Activated CD8-positive, alpha-beta memory T cell treated with anti-CD3 and anti-CD28 coated beads for 1 hour (primary cell): ENCODE results near the gene BANP.
"Not testable (repeated sequence)": the region's sequence is repeated elsewhere in the genome, so short reads cannot be mapped to it uniquely, and the experiment has no call there.

Experiments used
- DNase-seq, 2 donors: peaks; one replicate each; pipeline ENCODE4 v3.0.0-alpha.2; 2020; ENCODE audit warnings: low read depth in 1 of 2; ENCODE audit errors: extremely low read depth in 1 of 2

The BANP gene

DNA sequence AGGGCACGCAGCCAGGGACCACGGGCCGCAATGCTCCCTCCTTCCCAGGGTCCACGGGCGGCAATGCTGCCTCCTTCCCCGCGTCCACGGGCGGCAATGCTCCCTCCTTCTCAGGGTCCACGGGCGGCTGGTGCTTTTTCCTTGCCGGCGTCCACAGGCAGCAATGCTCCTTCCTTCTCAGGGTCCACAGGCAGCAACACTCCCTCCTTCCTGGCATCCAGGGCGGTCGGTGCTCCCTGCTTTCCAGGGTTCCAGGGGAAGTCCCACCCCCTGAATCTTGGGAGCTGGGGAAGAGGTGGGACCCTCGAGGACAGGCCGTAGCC lies 143.0 kb downstream of the BANP start:
- DNase-seq = not testable (repeated sequence)

DNA sequence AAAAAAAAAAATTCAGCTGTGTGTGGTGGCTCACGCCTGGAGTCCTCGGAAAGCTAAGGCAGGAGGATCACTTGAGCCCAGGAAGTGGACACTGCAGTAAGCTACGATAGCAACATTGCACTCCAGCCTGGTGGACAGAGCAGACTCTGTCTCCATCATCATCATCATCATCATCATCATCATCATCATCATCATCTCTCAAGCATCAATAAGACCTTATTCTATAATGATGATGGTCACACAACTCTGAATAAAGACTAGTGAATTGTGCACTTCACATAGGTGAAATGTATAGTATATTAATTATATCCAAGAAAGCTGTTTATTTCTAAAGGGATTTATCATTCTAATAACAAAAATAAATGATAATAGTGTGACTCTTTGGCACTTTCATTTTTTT lies 143.7 kb downstream of the BANP start:
- DNase-seq = not testable (repeated sequence)

- not testable (repeated sequence) for DNase-seq
Observed at GRCh38 chr16:88096659-88097058, 145.4 kb downstream of the BANP start.

DNA sequence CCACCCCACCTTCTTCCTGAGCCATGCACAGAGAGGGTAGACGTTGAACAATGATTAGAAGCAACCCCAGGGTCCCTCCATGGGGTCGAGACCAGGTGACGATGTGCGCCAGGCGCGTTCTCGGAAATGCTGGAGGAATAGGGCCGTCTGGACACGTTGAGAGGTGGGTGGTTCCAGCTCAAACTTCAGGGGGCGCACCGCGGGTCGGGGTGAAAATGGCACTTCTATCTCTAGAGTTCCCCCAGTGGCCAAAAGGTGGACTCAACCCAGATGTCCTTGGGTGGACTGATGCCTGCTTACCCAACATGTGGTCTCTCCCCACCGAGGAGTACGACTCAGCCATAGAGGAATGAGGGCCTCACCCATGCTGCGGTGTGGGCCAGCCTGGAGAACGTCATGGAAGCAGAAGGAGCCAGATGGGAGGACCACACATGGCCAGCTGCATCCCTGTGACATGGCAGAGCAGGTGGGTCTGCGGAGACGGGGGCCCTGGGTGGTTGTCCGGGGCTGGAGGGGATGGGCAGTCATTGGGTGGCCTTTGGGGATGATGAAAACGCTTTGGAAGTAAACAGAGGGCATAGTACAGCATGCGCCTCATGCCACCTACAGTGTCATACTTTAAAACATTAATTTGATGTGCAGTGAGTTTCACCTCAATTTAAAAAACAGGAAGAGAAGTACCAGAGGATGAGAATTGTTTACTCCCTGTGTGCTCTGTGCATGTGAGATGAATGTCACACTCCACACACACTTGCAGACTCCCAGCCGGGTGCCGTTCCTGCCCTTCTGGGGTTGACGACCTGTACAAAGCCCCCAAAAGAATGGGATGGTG lies 147.7 kb downstream of the BANP start:
- DNase-seq = not testable (repeated sequence)

- DNase-seq = no peak
Observed at GRCh38 chr16:88099563-88099890, 148.3 kb downstream of the BANP start.

DNA sequence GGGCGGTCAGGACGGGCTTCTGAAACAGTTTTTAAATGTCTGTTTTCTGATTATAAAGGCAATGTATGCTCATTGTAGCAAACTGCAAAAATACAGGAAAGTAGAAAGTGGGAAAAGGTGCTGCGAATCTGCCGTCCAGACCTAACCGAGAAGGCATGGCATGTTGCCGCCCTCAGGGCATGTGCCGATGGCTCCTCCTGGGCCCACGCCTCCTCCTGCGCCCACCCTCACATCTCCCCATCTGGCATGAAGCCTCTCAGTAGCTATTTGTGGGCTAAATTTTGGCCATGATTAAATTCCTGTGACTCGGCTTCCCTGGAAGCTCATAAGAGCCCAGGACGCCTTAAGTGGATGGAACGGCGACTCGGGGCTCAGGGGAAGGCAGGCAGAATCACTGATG lies 148.7 kb downstream of the BANP start:
- not testable (repeated sequence) for DNase-seq

DNA sequence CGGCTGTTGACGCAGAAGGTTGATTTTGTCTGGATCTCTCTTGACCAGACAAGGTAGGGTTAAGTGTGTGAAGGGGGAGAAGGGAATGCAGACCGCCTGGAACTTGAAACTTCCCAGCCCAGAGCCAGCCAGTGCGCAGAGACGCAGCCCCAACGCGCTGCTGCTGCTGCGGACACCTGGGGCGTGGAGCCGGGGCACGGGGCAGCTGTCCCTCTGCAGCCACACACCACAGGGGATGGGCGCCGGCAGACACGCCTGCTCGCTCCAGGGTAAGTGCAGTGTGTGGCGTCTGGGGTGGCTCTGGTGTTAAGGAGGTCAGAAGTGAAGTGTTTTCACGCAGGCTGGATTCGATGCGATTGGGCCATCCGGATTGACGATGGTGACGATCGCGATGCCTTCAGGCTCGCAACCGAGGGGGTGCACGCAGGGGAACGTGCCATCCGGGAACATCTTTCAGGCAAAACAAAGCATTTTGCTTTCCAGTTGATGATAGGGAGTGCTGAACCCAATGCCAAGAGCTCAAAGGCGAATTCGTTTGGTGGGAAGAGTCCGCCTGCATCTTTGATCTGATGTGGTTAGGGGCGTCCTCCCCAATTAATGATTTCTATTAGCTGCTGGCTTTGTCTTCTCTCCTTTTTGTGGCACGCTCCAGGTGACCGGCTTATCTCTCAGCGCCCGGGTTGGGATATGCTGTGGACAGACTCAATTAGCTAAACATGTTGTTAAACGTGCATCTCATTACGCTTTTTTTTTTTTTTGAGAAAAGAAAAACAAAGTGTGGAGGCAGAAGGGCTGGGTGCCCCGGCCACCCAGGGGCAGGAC lies 149.8 kb downstream of the BANP start:
- not testable (repeated sequence) for DNase-seq

- not testable (repeated sequence) for DNase-seq
Observed at GRCh38 chr16:88101623-88102105, 150.4 kb downstream of the BANP start.

DNA sequence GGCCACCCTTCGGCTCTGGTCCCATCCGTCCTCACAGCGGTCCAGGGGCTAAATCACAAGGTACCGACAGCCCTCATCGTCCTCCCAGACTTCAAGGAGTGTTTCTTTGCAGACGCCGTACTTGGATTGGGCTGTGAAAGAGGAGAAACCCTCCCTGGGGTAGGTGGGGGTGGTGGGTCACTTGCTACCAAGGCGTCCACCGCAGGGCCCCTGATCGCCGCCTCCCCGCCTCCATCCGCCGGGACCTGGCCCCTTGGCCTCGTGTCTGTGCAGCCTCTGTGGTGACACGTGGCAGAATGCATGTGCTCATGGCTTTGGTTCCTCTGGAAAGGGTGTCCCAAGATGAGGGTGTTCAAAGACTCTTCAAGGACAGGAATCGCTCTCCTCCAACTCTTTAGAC lies 151.4 kb downstream of the BANP start:
- DNase-seq = no peak

DNA sequence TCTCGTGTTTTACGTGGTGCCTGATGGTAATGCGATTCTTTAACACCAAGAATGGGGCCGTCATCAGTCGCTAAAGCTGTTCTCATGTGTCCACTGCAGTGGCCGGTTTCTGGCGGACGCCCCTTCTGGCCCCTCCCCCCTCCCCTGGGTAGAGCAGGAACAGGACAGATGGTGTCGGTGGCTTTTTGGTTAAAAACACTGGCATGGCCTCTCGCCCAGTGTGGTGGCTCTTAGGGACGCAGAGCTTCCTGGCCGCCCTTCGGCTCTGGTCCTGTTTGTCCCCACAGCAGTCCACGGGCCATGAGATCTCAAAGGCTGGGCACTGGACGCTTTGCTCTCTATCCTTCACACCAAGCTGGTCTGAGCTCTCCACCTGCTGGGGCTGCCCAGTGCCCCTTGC lies 151.8 kb downstream of the BANP start:
- DNase-seq = no peak

GRCh38 chr16:88103581-88104188 lies 152.5 kb downstream of the BANP start:
- DNase-seq = no peak

GRCh38 chr16:88104363-88104762 lies 153.1 kb downstream of the BANP start:
- DNase-seq = not testable (repeated sequence)

- DNase-seq = not testable (repeated sequence)
Observed at GRCh38 chr16:88105574-88106140, 154.4 kb downstream of the BANP start.

- DNase-seq = not testable (repeated sequence)
Observed at GRCh38 chr16:88106566-88106965, 155.3 kb downstream of the BANP start.

GRCh38 chr16:88108762-88109161 lies 157.5 kb downstream of the BANP start:
- DNase-seq = no peak

DNA sequence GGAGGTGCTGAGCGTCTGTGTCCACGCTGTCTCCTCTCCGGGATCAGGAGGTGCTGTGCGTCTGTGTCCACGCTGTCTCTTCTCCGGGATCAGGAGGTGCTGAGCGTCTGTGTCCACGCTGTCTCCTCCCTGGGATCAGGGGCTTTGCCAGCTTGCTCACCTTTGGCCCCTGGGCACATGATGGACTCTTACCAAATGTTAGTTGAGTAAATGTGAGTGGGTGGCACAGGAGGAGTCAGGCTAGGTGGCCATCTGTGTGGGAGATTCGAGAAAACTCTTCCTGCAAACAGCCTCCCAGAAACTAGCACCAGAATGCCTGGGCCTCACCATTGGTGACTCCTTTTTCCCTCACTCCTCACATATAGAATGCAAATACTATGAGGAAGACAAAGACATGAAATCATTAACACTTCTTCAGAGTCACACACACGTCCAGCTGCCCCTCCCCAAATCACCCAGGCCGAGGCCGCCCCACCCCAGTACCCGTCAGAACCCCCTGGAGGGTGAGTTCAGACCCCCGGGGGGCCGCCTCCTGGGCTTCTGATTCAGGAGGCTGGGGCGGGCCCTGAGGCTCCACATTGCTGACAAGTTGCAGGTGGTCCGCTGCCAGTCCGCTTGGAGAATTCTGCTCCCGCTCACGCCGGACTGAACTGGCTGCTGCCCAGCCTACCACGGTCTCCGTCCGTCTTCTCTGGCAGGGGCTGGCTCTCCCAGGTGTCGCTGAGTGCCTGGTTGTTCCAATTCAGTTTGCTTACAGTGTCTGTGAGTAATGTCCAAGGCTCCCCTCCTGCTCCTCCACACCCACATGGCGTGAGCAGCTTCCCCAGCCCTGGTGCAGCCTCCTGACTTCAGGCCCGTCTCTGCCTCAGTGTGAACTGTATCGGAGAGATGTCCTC lies 158.7 kb downstream of the BANP start:
- not testable (repeated sequence) for DNase-seq

- not testable (repeated sequence) for DNase-seq
Observed at GRCh38 chr16:88110875-88111494, 159.8 kb downstream of the BANP start.

GRCh38 chr16:88111976-88112375 lies 160.7 kb downstream of the BANP start:
- DNase-seq = not testable (repeated sequence)

DNA sequence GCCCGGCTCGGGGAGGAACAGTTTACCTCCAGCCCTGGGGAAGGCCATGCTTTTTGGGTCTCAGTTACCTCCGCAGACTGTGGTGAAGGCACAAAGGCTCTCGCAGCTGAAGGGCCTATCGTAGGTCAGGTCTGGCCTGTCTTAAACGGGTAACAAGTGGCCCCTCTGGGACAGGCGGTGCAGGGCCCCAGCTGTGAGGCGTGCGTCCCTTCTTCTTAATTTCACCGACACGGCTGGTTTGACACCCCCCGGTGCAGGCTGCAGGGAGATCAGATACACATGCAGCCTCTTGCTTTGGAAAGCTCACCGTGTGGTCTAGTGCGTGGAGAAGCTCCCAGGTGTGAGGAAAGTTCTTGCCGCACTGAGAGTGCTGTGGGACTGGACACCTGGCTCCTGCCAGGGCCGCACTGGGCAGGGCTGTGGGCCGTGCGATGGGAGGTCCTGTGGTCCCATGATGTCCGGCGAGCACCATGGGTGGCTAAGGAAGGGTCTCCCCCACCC lies 162.4 kb downstream of the BANP start:
- DNase-seq = no peak
